MCF 10A (cell line): ENCODE results near the gene NPY4R2. TPM values are rescaled to one million over a fixed set of nuclear protein-coding genes. Genes with fewer than 3 reads are reported as not detected.
"Not testable (repeated sequence)": the region's sequence is repeated elsewhere in the genome, so short reads cannot be mapped to it uniquely, and the experiment has no call there.

Experiments
- BruUV-seq: library from RNA; stranded (reverse); fragments of 400-500 nt; replicated peaks from 2 replicates; lab custom pipeline; 2021; lab: Mats Ljungman, UMichigan
- CTCF ChIA-PET: fragments of 300-600 bp; sonication (Branson Sonifier 250); formaldehyde crosslinking; extraction: SDS; loops from one replicate; lab custom pipeline; 2021; ENCODE audit warnings: antibody characterized with exemption, inconsistent platforms; lab: Yijun Ruan, JAX
- POLR2A ChIA-PET: fragments of 300-600, 350-650 bp; sonication (Branson Sonifier 250); formaldehyde crosslinking; extraction: SDS; loops from one replicate; lab custom pipeline; 2020; ENCODE audit warnings: antibody characterized with exemption, inconsistent platforms; lab: Yijun Ruan, JAX
- DNase-seq: peaks from one replicate; pipeline ENCODE4 v3.0.0-alpha.2; 2018; ENCODE audit not compliant: unreplicated experiment
- H3K27ac Mint-ChIP-seq: one replicate; pipeline ENCODE4 v1.8.0; 2022; ENCODE audit warnings: mild to moderate bottlenecking, low read depth, mixed read lengths; ENCODE audit not compliant: unreplicated experiment
- H3K27me3 Mint-ChIP-seq: one replicate; pipeline ENCODE4 v1.8.0; 2022; ENCODE audit warnings: mixed read lengths; ENCODE audit not compliant: insufficient read depth, unreplicated experiment
- H3K36me3 Mint-ChIP-seq: one replicate; pipeline ENCODE4 v1.8.0; 2022; ENCODE audit warnings: mild to moderate bottlenecking, moderate library complexity, mixed read lengths; ENCODE audit not compliant: insufficient read depth, unreplicated experiment
- H3K4me1 Mint-ChIP-seq: one replicate; pipeline ENCODE4 v1.8.0; 2022; ENCODE audit warnings: mixed read lengths; ENCODE audit not compliant: insufficient read depth, unreplicated experiment
- H3K4me3 Mint-ChIP-seq: one replicate; pipeline ENCODE4 v1.8.0; 2022; ENCODE audit warnings: mild to moderate bottlenecking, moderate library complexity, mixed read lengths; ENCODE audit not compliant: unreplicated experiment
- H3K9me3 Mint-ChIP-seq: one replicate; pipeline ENCODE4 v1.8.0; 2022; ENCODE audit warnings: mixed read lengths; ENCODE audit not compliant: unreplicated experiment
- intact Hi-C: fragments of 100-400 bp; cut with micrococcal nuclease; formaldehyde crosslinking; loops from 2 replicates; pipeline ENCODE4 v1.14.1; 2022
- total RNA-seq: library from RNA; stranded (reverse); gene quantifications from 2 replicates; pipeline ENCODE4 v1.2.3, GENCODE V29; 2022

Gene NPY4R2
- total RNA-seq, 1 experiment from 2014 or later: not detected

DNA sequence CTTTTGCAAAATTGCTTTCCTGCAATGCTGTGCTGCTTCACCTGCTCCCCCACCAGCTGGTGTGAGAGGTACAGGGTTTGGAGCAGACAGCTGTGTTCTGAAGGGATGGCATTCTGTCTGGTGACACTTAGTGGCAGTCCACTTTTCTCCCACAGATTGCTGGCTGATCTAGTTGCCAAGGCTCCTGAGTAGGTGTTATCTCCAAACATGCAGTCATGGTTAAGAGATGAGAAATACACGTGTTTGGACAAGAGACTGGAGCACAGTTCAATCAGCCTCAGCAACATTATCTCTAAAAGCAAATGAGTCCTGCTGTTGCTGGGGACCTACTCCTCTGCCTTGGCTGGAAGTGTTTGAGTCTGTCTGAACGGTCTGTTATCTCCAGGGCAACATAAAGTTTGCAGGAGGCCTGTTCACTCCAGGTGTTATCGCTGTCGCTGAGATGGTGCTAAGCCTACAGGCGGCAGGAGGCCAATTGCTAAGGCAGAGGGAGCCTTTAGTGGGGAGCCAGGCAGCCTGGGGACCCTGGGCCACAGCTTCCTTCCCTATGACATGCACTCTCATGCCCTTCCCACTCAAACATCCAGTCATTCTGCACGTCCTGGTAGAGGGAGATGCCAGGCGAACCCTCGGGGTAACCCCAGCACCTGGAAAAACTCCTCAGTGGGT lies 24.0 kb downstream of the NPY4R2 start:
- H3K4me3 Mint-ChIP-seq, H3K27ac Mint-ChIP-seq, H3K27me3 Mint-ChIP-seq, H3K4me1 Mint-ChIP-seq, intact Hi-C loops, DNase-seq, POLR2A ChIA-PET, H3K36me3 Mint-ChIP-seq, CTCF ChIA-PET, H3K9me3 Mint-ChIP-seq, BruUV-seq: not testable (repeated sequence)

DNA sequence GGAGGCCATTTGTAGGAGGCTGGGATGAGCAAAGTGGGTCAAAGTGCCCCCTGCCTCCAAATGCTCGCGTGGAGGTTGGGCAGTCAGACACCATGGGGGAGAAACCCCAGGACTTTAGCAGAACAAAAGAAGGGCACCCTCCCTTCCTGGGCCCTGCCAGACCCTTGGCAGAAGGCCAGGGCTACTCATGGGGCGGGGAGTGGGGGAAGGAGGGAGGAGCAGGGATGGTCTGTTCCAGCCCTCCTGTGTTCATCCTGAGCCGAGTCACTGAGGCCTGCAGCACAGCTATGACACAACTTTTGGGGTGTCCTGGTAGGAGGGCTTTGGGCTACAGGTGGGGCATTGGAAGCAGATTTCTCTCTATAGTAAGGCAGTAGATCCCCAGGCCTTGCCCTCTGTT lies 24.9 kb downstream of the NPY4R2 start:
- H3K27ac Mint-ChIP-seq, intact Hi-C loops, H3K4me3 Mint-ChIP-seq: not testable (repeated sequence)

DNA sequence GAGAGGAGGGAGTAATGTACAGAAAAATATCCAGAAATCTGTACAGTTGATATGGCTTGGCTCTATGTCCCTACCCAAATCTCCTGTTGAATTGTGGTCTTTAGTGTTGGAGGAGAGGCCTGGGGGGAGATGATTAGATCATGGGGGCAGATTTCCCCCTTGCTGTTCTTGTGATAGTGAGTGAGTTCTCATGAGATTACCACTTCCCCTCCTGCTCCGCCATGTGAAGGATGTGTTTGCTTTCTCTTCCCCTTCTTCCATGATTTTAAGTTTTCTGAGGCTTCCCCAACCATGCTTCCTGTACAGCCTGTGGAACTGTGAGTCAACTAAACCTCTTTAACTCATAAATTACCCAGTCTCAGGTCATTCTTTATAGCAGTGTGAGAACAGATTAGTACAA lies 29.0 kb downstream of the NPY4R2 start:
- H3K4me3 Mint-ChIP-seq, intact Hi-C loops, BruUV-seq, H3K9me3 Mint-ChIP-seq, POLR2A ChIA-PET, H3K4me1 Mint-ChIP-seq, H3K27ac Mint-ChIP-seq, CTCF ChIA-PET, H3K27me3 Mint-ChIP-seq, H3K36me3 Mint-ChIP-seq, DNase-seq: not testable (repeated sequence)

More for the DNA sequence above, 24.9 kb downstream of the NPY4R2 start:
- POLR2A ChIA-PET, H3K9me3 Mint-ChIP-seq, DNase-seq, H3K4me1 Mint-ChIP-seq, BruUV-seq, CTCF ChIA-PET, H3K36me3 Mint-ChIP-seq, H3K27me3 Mint-ChIP-seq: not testable (repeated sequence)

DNA sequence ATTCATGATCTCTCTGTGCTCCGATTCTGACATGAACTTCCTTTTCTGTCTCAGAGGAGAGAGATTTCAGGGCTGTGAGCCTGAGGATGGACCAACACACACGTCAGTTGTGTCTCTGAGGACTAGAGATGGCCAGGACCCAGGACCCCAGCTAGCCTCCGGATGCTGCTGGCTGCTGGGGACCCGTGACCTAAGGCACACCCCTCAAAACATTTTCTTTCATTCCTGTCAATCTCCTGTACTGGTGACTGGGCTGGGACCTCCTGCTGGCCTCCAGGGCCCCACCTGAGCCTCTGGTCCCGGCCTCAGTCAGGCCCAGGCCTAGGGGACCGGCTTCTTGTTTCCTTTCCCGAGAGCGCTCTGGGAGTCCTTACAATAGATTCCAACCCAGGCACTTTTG lies 38.7 kb downstream of the NPY4R2 start:
- H3K27me3 Mint-ChIP-seq, DNase-seq, BruUV-seq, H3K27ac Mint-ChIP-seq, H3K4me1 Mint-ChIP-seq, CTCF ChIA-PET, H3K36me3 Mint-ChIP-seq, H3K4me3 Mint-ChIP-seq, intact Hi-C loops, POLR2A ChIA-PET, H3K9me3 Mint-ChIP-seq: not testable (repeated sequence)

DNA sequence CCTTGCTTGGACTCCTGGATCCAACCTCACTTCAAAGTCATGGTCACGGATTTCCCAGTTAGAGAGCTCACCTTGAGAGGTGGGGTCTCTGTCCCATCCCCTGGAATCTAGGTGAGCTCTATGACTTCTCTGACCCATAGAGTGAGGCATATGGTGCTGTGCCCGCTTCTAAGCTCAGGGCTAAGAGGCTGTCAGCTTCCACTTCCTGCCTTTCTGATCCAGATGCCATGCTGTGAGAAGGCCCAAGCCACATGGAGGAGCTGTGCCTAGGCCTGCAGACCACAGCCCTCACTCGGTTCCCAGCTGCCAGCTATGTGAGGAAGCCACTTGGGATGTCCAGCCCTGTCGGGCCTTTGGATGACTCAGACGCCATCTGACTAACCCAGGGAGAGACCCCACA lies 41.2 kb downstream of the NPY4R2 start:
- H3K9me3 Mint-ChIP-seq, DNase-seq, intact Hi-C loops, H3K27ac Mint-ChIP-seq, POLR2A ChIA-PET, H3K4me1 Mint-ChIP-seq, H3K36me3 Mint-ChIP-seq, BruUV-seq, H3K4me3 Mint-ChIP-seq, CTCF ChIA-PET, H3K27me3 Mint-ChIP-seq: not testable (repeated sequence)

DNA sequence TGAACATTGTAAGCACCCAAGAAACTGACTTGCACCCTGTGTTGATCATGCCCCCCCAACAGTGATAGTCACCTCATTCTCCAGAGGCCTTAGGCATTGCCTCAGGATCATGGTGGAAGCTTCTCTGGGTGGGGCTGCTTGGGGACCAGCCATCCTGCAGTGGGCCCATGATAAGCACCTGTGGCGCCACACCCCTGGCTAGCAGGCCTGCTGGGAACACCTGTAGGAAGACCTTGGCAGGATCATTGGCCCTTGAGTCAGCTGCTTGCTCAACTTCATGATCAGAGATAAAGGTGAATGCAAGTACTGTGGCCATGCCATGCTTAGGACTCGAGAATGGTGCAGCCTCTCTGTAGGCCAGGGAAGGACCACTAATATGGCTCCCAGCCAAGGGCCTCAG lies 42.2 kb downstream of the NPY4R2 start:
- H3K4me1 Mint-ChIP-seq, POLR2A ChIA-PET, H3K27ac Mint-ChIP-seq, H3K27me3 Mint-ChIP-seq, H3K9me3 Mint-ChIP-seq, intact Hi-C loops, CTCF ChIA-PET, H3K36me3 Mint-ChIP-seq, H3K4me3 Mint-ChIP-seq, BruUV-seq, DNase-seq: not testable (repeated sequence)

DNA sequence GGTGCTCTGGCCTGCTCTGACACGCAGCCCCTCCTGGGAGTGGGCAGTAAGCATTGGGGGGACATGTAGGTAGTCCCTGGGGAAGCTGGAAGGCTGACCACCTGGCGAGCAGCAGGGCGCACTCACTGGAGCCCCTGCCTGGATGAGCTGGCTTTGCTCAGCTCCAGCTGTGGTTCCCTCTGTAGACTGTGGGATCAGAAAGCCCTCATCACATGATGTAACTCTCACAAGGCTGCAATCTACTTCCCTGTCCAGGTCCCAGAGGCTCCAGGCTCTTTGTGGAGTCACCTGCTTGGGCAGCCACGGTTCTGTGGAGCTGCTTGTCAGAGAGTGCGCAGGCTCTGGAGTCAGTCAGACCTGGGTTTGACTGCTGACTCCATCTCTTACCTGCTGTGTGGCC lies 44.3 kb downstream of the NPY4R2 start:
- intact Hi-C loops, H3K9me3 Mint-ChIP-seq, CTCF ChIA-PET, H3K4me1 Mint-ChIP-seq, POLR2A ChIA-PET, H3K27ac Mint-ChIP-seq, DNase-seq, H3K27me3 Mint-ChIP-seq, BruUV-seq, H3K36me3 Mint-ChIP-seq, H3K4me3 Mint-ChIP-seq: not testable (repeated sequence)

DNA sequence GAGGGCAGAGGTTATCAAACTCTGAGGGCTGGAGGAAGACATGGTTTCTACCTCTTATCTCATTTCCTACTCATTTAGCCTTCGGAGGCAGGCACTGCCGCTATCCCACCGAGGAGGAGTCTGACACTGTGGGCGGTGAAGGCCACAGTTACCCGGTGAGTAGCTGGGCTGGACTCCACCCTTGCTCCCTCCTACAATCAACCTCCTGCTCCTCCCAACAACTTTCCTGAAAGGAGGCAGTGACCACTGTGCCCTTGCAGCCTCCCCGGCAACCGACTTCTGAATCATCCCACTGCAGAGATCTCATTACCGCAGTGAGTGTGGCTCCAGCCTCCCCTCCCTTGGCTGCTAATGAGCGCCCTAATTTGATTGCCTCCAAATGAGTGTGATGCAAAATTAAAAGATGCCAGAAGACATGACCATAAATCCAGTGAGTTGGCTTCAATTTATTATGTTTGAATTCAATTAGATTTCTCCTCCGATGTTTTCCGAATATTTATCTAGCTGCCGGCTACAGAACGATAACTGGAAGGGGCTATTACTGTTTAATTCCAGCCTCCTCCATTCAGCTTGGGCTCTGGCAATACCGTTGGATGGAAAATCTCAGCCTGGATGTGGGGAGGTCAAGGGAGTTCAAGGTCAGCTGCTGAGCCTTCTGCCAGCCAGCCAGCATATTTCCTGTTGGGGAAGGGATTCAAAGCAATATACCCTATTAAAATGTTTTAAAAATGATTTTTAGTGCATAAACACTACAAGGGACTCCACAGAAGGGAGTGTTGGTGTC lies 46.0 kb downstream of the NPY4R2 start:
- H3K9me3 Mint-ChIP-seq, intact Hi-C loops, DNase-seq, CTCF ChIA-PET, H3K27me3 Mint-ChIP-seq, H3K36me3 Mint-ChIP-seq, H3K27ac Mint-ChIP-seq, H3K4me3 Mint-ChIP-seq, H3K4me1 Mint-ChIP-seq, POLR2A ChIA-PET, BruUV-seq: not testable (repeated sequence)

DNA sequence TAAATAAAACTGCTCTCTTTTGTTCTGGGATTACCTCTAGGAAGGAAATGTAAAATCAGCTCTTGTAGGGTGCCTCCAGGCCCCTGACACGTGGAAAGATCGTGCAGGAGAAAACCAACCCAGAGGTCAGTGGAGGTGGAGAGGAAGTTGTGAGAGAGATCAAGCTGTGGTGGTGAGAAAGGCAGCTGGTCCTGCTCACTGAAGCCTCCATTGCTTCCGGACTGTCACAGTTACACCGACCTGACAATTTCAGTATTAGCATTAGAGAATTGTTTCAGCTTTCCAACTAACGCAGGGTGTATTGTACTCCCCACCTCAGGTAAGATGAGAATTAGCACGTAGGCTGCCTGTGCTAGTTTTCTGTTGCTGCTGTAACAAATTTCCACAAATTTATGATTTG lies 50.5 kb downstream of the NPY4R2 start:
- intact Hi-C loops, H3K27ac Mint-ChIP-seq, DNase-seq, BruUV-seq, POLR2A ChIA-PET, H3K4me1 Mint-ChIP-seq, H3K27me3 Mint-ChIP-seq, H3K4me3 Mint-ChIP-seq, CTCF ChIA-PET, H3K9me3 Mint-ChIP-seq: not testable (repeated sequence)
- H3K36me3 Mint-ChIP-seq: peaks cover 16% of the 10 kb centered on the region
